Sigmoid colon (tissue), 4 donors: Measurements from ENCODE around the gene GALM.

ENCODE experiments used
- EP300 ChIP-seq, 4 donors: sonication (generic); formaldehyde crosslinking; IDR thresholded peaks; one replicate each; pipeline ENCODE4 v1.6.1; 2017; ENCODE audit warnings: antibody characterized with exemption in 4 of 4
- POLR2A ChIP-seq, 2 donors: fragments of 450-650 bp; IDR thresholded peaks; one replicate each; pipeline ENCODE4 v1.6.1; 2016; ENCODE audit warnings: antibody characterized with exemption in 2 of 2, mild to moderate bottlenecking in 2 of 2, moderate library complexity in 2 of 2
- POLR2AphosphoS5 ChIP-seq, 4 donors: sonication (generic); formaldehyde crosslinking; IDR thresholded peaks; one replicate each; pipeline ENCODE4 v1.6.1; 2017; ENCODE audit warnings: antibody characterized with exemption in 4 of 4

- no peak for TF ChIP-seq POLR2A (IDR thresholded peaks at IDR 0.05)
- no peak for TF ChIP-seq EP300 (IDR thresholded peaks at IDR 0.05)
- TF ChIP-seq POLR2AphosphoS5 (IDR thresholded peaks at IDR 0.05): no peak
Measured at GRCh38 chr2:38676681-38677080, 10.8 kb downstream of the GALM start.
